AG04450 (cell line): ENCODE measurements around the gene COQ3. TPM values are rescaled to one million over a fixed set of nuclear protein-coding genes. Genes with fewer than 3 reads are reported as not detected.

Experiments used
- CTCF ChIA-PET: fragments of 300-600, 350-600 bp; formaldehyde crosslinking; extraction: SDS; loops from one replicate; lab custom pipeline; 2022; ENCODE audit warnings: antibody characterized with exemption, inconsistent platforms; lab: Charles Lee
- POLR2A ChIA-PET: fragments of 350-600 bp; formaldehyde crosslinking; extraction: SDS; loops from one replicate; lab custom pipeline; 2021; ENCODE audit warnings: antibody characterized with exemption, inconsistent platforms; lab: Yijun Ruan, JAX
- DNase-seq: peaks from one replicate; pipeline ENCODE4 v3.0.0-alpha.2; 2011; ENCODE audit warnings: low read depth, low spot score
- H3K27ac ChIP-seq: one replicate; pipeline ENCODE4 v1.5.1; 2012; ENCODE audit warnings: low read depth, low read length, control low read depth
- H3K27me3 ChIP-seq: one replicate; pipeline ENCODE4 v1.6.0; 2012; ENCODE audit warnings: low read length; ENCODE audit not compliant: control insufficient read depth, insufficient read depth
- H3K4me3 ChIP-seq: 2 replicates; pipeline ENCODE4 v1.5.1; 2011; ENCODE audit warnings: mild to moderate bottlenecking, low read depth, low read length, control low read depth
- H3K9me3 ChIP-seq: 2 replicates; pipeline ENCODE4 v1.5.1; 2012; ENCODE audit warnings: low read length; ENCODE audit not compliant: control insufficient read depth, insufficient read depth
- polyA plus RNA-seq: library from polyadenylated mRNA; depleted of rRNA; stranded (reverse); fragments of >200 nt; gene quantifications from 2 replicates; pipeline ENCODE4 v1.2.3, GENCODE V29; 2011
- TF ChIP-seq, protein P1 (sequence below): IDR thresholded peaks from 2 replicates; pipeline ENCODE4 v1.5.1; 2011; ENCODE audit warnings: low read depth, low read length, control low read depth, inconsistent platforms

Gene COQ3
- polyA plus RNA-seq, 1 experiment = 11.0 TPM

DNA sequence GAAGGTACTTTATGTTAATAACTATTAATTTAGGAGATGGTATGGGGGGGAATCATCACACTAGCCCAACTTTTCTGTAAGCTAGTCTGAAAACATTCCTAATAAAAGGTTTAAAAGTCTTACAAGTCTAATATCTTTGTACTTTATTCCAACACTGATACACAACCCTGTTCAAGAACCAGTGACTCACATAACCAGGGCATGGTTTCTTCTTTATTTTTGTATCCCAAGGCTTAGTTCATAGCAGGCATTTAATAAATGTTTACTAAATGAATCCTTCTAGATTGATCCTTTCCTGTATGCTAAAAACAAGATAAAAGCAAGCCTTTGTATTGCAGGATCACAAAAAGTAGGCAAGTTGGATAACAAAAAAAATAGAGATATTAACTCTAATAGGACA, 21.5 kb upstream of the COQ3 start:
- Histone ChIP-seq H3K4me3 (no peak overlapping the region), H3K27ac (no peak overlapping the region), H3K27me3 (no peaks in the 10 kb centered on the region), H3K9me3 (no peaks in the 10 kb centered on the region)
- DNase-seq = no peak
- TF ChIP-seq, protein P1, sequence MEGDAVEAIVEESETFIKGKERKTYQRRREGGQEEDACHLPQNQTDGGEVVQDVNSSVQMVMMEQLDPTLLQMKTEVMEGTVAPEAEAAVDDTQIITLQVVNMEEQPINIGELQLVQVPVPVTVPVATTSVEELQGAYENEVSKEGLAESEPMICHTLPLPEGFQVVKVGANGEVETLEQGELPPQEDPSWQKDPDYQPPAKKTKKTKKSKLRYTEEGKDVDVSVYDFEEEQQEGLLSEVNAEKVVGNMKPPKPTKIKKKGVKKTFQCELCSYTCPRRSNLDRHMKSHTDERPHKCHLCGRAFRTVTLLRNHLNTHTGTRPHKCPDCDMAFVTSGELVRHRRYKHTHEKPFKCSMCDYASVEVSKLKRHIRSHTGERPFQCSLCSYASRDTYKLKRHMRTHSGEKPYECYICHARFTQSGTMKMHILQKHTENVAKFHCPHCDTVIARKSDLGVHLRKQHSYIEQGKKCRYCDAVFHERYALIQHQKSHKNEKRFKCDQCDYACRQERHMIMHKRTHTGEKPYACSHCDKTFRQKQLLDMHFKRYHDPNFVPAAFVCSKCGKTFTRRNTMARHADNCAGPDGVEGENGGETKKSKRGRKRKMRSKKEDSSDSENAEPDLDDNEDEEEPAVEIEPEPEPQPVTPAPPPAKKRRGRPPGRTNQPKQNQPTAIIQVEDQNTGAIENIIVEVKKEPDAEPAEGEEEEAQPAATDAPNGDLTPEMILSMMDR = no peak
- ChIA-PET CTCF (interaction anchor here (1.0 to 1.9 kb wide), 3 partner anchors 9 to 19 kb away, joined by 3 to 6 read pairs (median 5); partner anchors contain the start of gene PNISR), POLR2A (interaction anchor here (1.2 kb wide), 1 partner anchor 22 kb away, joined by 3 read pairs; the partner anchor contains the start of gene COQ3)

- ChIA-PET POLR2A (no interaction called here), CTCF (no interaction called here)
Observed at GRCh38 chr6:99412065-99412464, 18.1 kb upstream of the COQ3 start.

DNA sequence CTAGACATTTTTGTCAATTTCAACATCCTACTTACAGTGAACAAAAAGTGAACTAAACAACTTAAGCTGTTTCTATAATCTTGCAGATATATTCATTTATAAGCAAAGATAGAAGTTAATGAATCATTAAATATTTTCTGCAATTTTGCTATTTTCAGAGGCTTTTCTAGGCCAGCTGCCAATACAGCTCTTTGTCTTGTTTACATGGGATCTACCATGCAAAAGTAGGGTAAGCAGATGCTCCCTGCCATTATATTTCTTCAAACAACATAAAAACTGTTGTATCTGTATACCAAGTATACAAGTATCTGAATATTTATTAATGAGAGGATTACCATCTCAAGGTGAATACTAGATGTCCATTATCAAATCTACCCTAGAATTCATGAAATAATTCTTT, 15.7 kb upstream of the COQ3 start:
- TF ChIP-seq, protein P1 = no peak
- POLR2A ChIA-PET = interaction anchor here (0.9 kb wide), 1 partner anchor 16 kb away, joined by 5 read pairs; the partner anchor contains the start of gene COQ3
- CTCF ChIA-PET = interaction anchor here (1.3 to 1.9 kb wide), 3 partner anchors 17 to 79 kb away, joined by 3 to 5 read pairs (median 4); no protein-coding TSS in a partner anchor
- H3K9me3 ChIP-seq = no peaks in the 10 kb centered on the region
- no peaks in the 10 kb centered on the region for H3K27me3 ChIP-seq
- DNase-seq = no peak
- no peak overlapping the region for H3K4me3 ChIP-seq
- no peak overlapping the region for H3K27ac ChIP-seq

More at GRCh38 chr6:99412065-99412464, 18.1 kb upstream of the COQ3 start:
- H3K4me3 ChIP-seq = no peak overlapping the region
- H3K27ac ChIP-seq = no peak overlapping the region
- no peaks in the 10 kb centered on the region for H3K27me3 ChIP-seq
- no peaks in the 10 kb centered on the region for H3K9me3 ChIP-seq
- TF ChIP-seq, protein P1 = no peak
- no peak for DNase-seq

DNA sequence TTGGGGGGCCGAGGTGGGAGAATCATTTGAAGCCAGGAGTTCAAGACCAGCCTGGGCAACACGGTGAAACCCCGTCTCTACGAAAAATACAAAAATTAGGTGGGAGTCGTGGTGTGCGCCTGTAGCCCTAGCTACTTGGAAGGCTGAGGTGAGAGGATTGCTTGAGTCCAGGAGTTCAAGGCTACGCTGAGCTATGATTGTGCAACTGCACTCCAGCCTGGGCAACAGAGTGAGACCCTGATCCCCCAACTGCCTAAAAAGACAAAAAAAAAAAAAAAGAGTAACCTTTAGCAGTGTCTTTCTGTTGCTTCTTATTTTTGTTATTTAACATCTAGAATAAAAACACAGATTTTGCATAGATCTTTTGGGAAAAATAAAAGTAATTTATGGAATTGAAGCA, 13.1 kb upstream of the COQ3 start:
- Histone ChIP-seq H3K27ac (no peak overlapping the region), H3K4me3 (no peak overlapping the region), H3K27me3 (no peaks in the 10 kb centered on the region), H3K9me3 (no peaks in the 10 kb centered on the region)
- TF ChIP-seq, protein P1 = no peak
- ChIA-PET CTCF (no interaction called here), POLR2A (no interaction called here)
- DNase-seq = no peak

GRCh38 chr6:99402448-99402847, 8.5 kb upstream of the COQ3 start:
- Histone ChIP-seq H3K9me3 (no peaks in the 10 kb centered on the region), H3K27me3 (no peaks in the 10 kb centered on the region), H3K27ac (no peak overlapping the region), H3K4me3 (no peak overlapping the region)
- ChIA-PET POLR2A (interaction anchor here (1.0 to 1.2 kb wide), 3 partner anchors 9 to 23 kb away, joined by 3 read pairs; partner anchors contain the start of gene COQ3), CTCF (interaction anchor here (0.5 to 3.5 kb wide), 5 partner anchors 65 to 556 kb away, joined by 3 to 20 read pairs (median 3); no protein-coding TSS in a partner anchor)
- TF ChIP-seq, protein P1 = no peak
- DNase-seq = no peak
